HCT116 (cell line): ENCODE results near the gene ARHGAP18. TPM values are rescaled to one million over a fixed set of nuclear protein-coding genes. Genes with fewer than 3 reads are reported as not detected.
A peak's percentile ranks its signal among the peaks of the same experiment; 100 is the strongest.

Experiments used
- ATAC-seq: fragments of 200-7000 bp; cut with Tn5 transposase; 2 replicates; pipeline ENCODE4 v1.9.1; 2020; ENCODE audit warnings: mild to moderate bottlenecking, moderate library complexity
- BruUV-seq: library from RNA; stranded (reverse); fragments of 400-500 nt; replicated peaks from 2 replicates; lab custom pipeline; 2021; lab: Mats Ljungman, UMichigan
- CTCF ChIA-PET: fragments of 300-600 bp; sonication (Branson Sonifier 250); formaldehyde crosslinking; loops from one replicate; lab custom pipeline; 2021; ENCODE audit warnings: antibody characterized with exemption; lab: Charles Lee
- POLR2A ChIA-PET: fragments of 300-600, 350-600 bp; sonication (Branson Sonifier 250); formaldehyde crosslinking; loops from one replicate; lab custom pipeline; 2021; ENCODE audit warnings: antibody characterized with exemption; lab: Charles Lee
- RAD21 ChIA-PET, 2 experiments: fragments of 300-600 bp; sonication (Branson Sonifier 250); formaldehyde crosslinking; loops; one replicate each; lab custom pipeline; 2023; ENCODE audit warnings: low total read pairs in 2 of 2; ENCODE audit not compliant: uncharacterized antibody in 2 of 2, unreplicated experiment in 2 of 2, low non-redundant PET in 1 of 2; lab: Charles Lee
- DNase-seq: peaks from one replicate; pipeline ENCODE4 v3.0.0-alpha.2; 2010; ENCODE audit warnings: low read depth, low spot score
- H2AFZ ChIP-seq: fragments of 200-600 bp; shearing (Covaris generic), sonication (generic); 2 replicates; pipeline ENCODE4 v1.6.1; 2017; ENCODE audit warnings: low read depth, mixed run types, mixed read lengths, antibody characterized with exemption, low read length; ENCODE audit not compliant: poor library complexity, severe bottlenecking
- H3K27ac ChIP-seq: 2 replicates; pipeline ENCODE4 v1.5.1; 2012; ENCODE audit warnings: low read depth, low read length
- H3K27me3 ChIP-seq: fragments of 200-600 bp; sonication (generic); 2 replicates; pipeline ENCODE4 v1.6.1; 2016; ENCODE audit warnings: mixed run types, low read length, mixed read lengths; ENCODE audit not compliant: insufficient read depth
- H3K36me3 ChIP-seq, 2 experiments: fragments of 200-500 bp in 1 of 2; fragments of 200-600 bp in 1 of 2; sonication (Bioruptor generic) in 1 of 2; sonication (generic) in 1 of 2; 2 replicates each; pipeline versions ENCODE4 v1.5.1 to v1.6.1; 2014 to 2016; ENCODE audit warnings: low read length in 2 of 2, inconsistent platforms in 1 of 2, mixed read lengths in 1 of 2, mixed run types in 1 of 2; ENCODE audit not compliant: insufficient read depth in 2 of 2, control insufficient read depth in 1 of 2
- H3K4me1 ChIP-seq, 2 experiments: fragments of 200-600 bp in 1 of 2; sonication (generic) in 1 of 2; 2 replicates each; pipeline versions ENCODE4 v1.5.1 to v1.6.1; 2012 to 2017; ENCODE audit warnings: low read length in 2 of 2, inconsistent platforms in 1 of 2, mild to moderate bottlenecking in 1 of 2, mixed read lengths in 1 of 2, mixed run types in 1 of 2, moderate library complexity in 1 of 2; ENCODE audit not compliant: insufficient read depth in 2 of 2, control insufficient read depth in 1 of 2
- H3K4me2 ChIP-seq: fragments of 200-600 bp; sonication (generic); 2 replicates; pipeline ENCODE4 v1.6.1; 2017; ENCODE audit warnings: mixed run types, low read length, mixed read lengths
- H3K4me3 ChIP-seq, 2 experiments: fragments of 200-600 bp in 1 of 2; sonication (generic) in 1 of 2; replicated peaks in 1 of 2; 2 replicates each; pipeline ENCODE4 v1.5.1; 2011 to 2016; ENCODE audit warnings: low read length in 2 of 2, control low read depth in 1 of 2, low read depth in 1 of 2, mild to moderate bottlenecking in 1 of 2, mixed read lengths in 1 of 2, mixed run types in 1 of 2
- H3K79me2 ChIP-seq: fragments of 200-600 bp; sonication (generic); 2 replicates; pipeline ENCODE4 v1.6.1; 2017; ENCODE audit warnings: mild to moderate bottlenecking, mixed run types, low read length, moderate library complexity, mixed read lengths; ENCODE audit not compliant: insufficient read depth
- H3K9ac ChIP-seq: fragments of 200-600 bp; sonication (generic); 2 replicates; pipeline ENCODE4 v1.6.1; 2016; ENCODE audit warnings: low read length, mixed read lengths
- H3K9me2 ChIP-seq: fragments of 200-600 bp; sonication (generic), shearing (Covaris generic); 2 replicates; pipeline ENCODE4 v1.6.1; 2017; ENCODE audit warnings: mixed run types, mild to moderate bottlenecking, moderate library complexity; ENCODE audit not compliant: insufficient read depth
- H3K9me3 ChIP-seq, 2 experiments: fragments of 200-500 bp in 1 of 2; fragments of 200-600 bp in 1 of 2; sonication (Bioruptor generic) in 1 of 2; sonication (generic) in 1 of 2; 2 replicates each; pipeline ENCODE4 v1.6.1; 2014 to 2017; ENCODE audit warnings: low read length in 2 of 2, mixed read lengths in 2 of 2, inconsistent platforms in 1 of 2, low read depth in 1 of 2, mild to moderate bottlenecking in 1 of 2, mixed run types in 1 of 2, moderate library complexity in 1 of 2; ENCODE audit not compliant: control insufficient read depth in 1 of 2, insufficient read depth in 1 of 2
- H4K20me1 ChIP-seq: fragments of 200-600 bp; sonication (generic), shearing (Covaris generic); 2 replicates; pipeline ENCODE4 v1.6.1; 2017; ENCODE audit warnings: mixed run types, mild to moderate bottlenecking, moderate library complexity; ENCODE audit not compliant: insufficient read depth
- CBX3 ChIP-seq: IDR thresholded peaks from 2 replicates; pipeline ENCODE4 v1.6.1; 2012; ENCODE audit warnings: low read depth
- JUND ChIP-seq: IDR thresholded peaks from 2 replicates; pipeline ENCODE4 v1.6.1; 2012
- SRF ChIP-seq: IDR thresholded peaks from 2 replicates; pipeline ENCODE4 v1.6.1; 2012; ENCODE audit warnings: low read depth
- intact Hi-C: fragments of 100-400 bp; cut with micrococcal nuclease; formaldehyde crosslinking; loops from 2 replicates; pipeline ENCODE4 v1.10.0; 2022
- total RNA-seq: library from RNA; stranded (reverse); gene quantifications from one replicate; pipeline ENCODE4 v1.2.1, GENCODE V29; 2021; ENCODE audit not compliant: unreplicated experiment
- TF ChIP-seq, protein P1 (sequence below), 3 experiments: fragments of 200-600 bp in 1 of 3; sonication (generic) in 1 of 3; IDR thresholded peaks in 2 of 3; conservative IDR thresholded peaks in 1 of 3; 2 replicates each; pipeline ENCODE4 v1.5.1; 2012 to 2017; ENCODE audit warnings: low read depth in 2 of 3, low read length in 2 of 3, antibody characterized with exemption in 1 of 3, borderline replicate concordance in 1 of 3, control low read depth in 1 of 3, mild to moderate bottlenecking in 1 of 3, mixed read lengths in 1 of 3, mixed run types in 1 of 3, moderate library complexity in 1 of 3; ENCODE audit not compliant: insufficient read depth in 1 of 3

The ARHGAP18 gene
- total RNA-seq, 1 experiment from 2014 or later = 70.3 TPM

DNA sequence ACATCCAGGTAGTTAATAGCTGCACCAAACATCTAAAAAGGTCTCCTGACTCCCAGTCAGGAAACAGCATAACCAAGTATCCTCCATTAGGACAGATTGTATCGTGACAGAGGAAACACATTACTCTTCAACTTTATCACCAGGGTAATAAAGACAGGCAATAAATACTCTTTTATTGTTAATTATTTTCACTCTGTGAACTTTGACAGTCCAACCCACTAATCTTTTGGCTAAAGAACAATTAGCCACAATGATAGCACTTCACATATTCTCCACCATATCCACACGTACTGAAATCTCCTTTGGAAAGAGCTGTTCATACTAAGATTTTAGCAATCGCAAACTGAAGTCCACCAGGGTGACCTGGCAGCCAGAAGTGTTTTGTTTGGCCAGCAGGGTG is 46.4 kb downstream of the ARHGAP18 start:
- peak overlapping the region; percentile 50 for H3K4me2 ChIP-seq
- peaks cover 82% of the 10 kb centered on the region for H3K79me2 ChIP-seq
- TSS peak; percentile 7 for BruUV-seq
- TF ChIP-seq, protein P1, sequence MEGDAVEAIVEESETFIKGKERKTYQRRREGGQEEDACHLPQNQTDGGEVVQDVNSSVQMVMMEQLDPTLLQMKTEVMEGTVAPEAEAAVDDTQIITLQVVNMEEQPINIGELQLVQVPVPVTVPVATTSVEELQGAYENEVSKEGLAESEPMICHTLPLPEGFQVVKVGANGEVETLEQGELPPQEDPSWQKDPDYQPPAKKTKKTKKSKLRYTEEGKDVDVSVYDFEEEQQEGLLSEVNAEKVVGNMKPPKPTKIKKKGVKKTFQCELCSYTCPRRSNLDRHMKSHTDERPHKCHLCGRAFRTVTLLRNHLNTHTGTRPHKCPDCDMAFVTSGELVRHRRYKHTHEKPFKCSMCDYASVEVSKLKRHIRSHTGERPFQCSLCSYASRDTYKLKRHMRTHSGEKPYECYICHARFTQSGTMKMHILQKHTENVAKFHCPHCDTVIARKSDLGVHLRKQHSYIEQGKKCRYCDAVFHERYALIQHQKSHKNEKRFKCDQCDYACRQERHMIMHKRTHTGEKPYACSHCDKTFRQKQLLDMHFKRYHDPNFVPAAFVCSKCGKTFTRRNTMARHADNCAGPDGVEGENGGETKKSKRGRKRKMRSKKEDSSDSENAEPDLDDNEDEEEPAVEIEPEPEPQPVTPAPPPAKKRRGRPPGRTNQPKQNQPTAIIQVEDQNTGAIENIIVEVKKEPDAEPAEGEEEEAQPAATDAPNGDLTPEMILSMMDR (IDR thresholded peaks at IDR 0.05 in 2 of 3, conservative IDR thresholded peaks at IDR 0.05 in 1 of 3; ENCODE audit: borderline replicate concordance in 1 of 3, insufficient read depth in 1 of 3, low read depth in 2 of 3, low read length in 2 of 3) = 0 out of 6 replicates have a peak, but pooled peaks of 1 of the 3 experiments have one; percentile 9
- TF ChIP-seq JUND = no peak; the same call in 1 of the 2 replicates
- TF ChIP-seq, all 23 proteins: peak for 1
- Histone ChIP-seq H3K27ac (peak overlapping the region; percentile 87), H3K4me3 (no peak overlapping the region), H3K9ac (peak overlapping the region; percentile 12; the same call in 1 of the 2 replicates), H3K27me3 (no peaks in the 10 kb centered on the region), H2AFZ (no peak overlapping the region), H3K9me2 (no peaks in the 10 kb centered on the region), H4K20me1 (no peaks in the 10 kb centered on the region), H3K9me3 (no peaks in the 10 kb centered on the region), H3K4me1 (peaks cover 83 to 97% of the 10 kb centered on the region in 2 experiments), H3K36me3 (no peaks in the 10 kb centered on the region)
- RAD21 ChIA-PET = interaction anchor here in 1 of 2 experiments (0.9 kb wide), 1 partner anchor 66 kb away, joined by 3 read pairs; no protein-coding TSS in a partner anchor
- intact Hi-C loops = no loop called here
- CTCF ChIA-PET = interaction anchor here (0.9 to 1.0 kb wide), 3 partner anchors 10 to 162 kb away, joined by 3 read pairs; no protein-coding TSS in a partner anchor
- POLR2A ChIA-PET = interaction anchor here (0.7 to 1.2 kb wide), 2 partner anchors 10 to 46 kb away, joined by 3 read pairs; partner anchors contain the start of gene ARHGAP18
- DNase-seq (no peak), ATAC-seq (peak; percentile 37)

DNA sequence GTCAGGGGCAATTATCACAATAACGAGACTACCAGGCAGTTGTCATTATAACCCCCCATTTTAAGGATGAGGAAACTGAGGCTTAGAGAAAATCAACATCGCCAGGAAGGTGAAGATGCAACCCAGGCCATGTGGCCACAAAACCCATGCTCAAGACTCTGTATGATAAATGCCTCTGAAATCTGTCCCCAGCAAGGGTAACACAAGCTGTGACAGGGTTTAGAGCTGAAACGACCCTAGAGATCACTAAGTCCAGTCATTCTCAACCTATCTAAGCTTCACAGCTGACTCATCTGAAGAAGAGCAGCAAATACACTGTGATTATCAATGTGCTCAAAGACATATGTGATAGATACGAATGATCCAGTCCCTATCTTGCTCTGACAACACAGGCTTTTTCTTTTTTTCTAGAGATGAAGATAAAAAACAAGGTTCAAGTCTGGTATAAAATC is 47.0 kb downstream of the ARHGAP18 start:
- no TSS peak for BruUV-seq
- Histone ChIP-seq H3K9me2 (no peaks in the 10 kb centered on the region), H3K36me3 (no peaks in the 10 kb centered on the region), H3K27me3 (no peaks in the 10 kb centered on the region), H3K9me3 (no peaks in the 10 kb centered on the region), H3K4me3 (no peak overlapping the region), H2AFZ (no peak overlapping the region), H3K79me2 (peaks cover 84% of the 10 kb centered on the region), H3K4me1 (peaks cover 79 to 97% of the 10 kb centered on the region in 2 experiments)
- ATAC-seq (no peak), DNase-seq (no peak)
- intact Hi-C loops = no loop called here
- ChIA-PET RAD21 (no interaction called here), CTCF (interaction anchor here (0.9 to 1.0 kb wide), 3 partner anchors 9 to 161 kb away, joined by 3 read pairs; no protein-coding TSS in a partner anchor)
- TF ChIP-seq CBX3 (peak; percentile 22; the same call in 1 of the 2 replicates), SRF (no peak)
- TF ChIP-seq, all 23 proteins: peak for 1
- H4K20me1 ChIP-seq = no peaks in the 10 kb centered on the region
- H3K9ac ChIP-seq = peak overlapping the region; percentile 12; the same call in 1 of the 2 replicates
- POLR2A ChIA-PET = interaction anchor here (1.2 kb wide), 1 partner anchor 10 kb away, joined by 3 read pairs; no protein-coding TSS in a partner anchor
- H3K27ac ChIP-seq = peak overlapping the region; percentile 87
- peak overlapping the region; percentile 50 for H3K4me2 ChIP-seq
